ENCODE measurements around the gene CD6.
A peak's percentile ranks its signal among the peaks of the same experiment; 100 is the strongest.

The CD6 gene

GRCh38 chr11:61027141-61027840 lies 55.8 kb downstream of the CD6 start:
- Histone ChIP-seq H3K27me3 (ENCODE audit: insufficient read depth, low read length, poor library complexity) (peaks cover 22% of the 10 kb centered on the region), H2AFZ (ENCODE audit: low read depth, low read length) (no peak overlapping the region), H3K4me2 (ENCODE audit: insufficient read depth, low read length) (no peak overlapping the region), H3K4me1 (ENCODE audit: insufficient read depth, low read length) (peaks cover 15% of the 10 kb centered on the region), H3K9ac (ENCODE audit: low read depth, low read length) (no peak overlapping the region), H4K20me1 (ENCODE audit: insufficient read depth, low read length) (peaks cover 5% of the 10 kb centered on the region; the same call in 1 of the 2 replicates), H3K79me2 (ENCODE audit: insufficient read depth, low read length) (no peaks in the 10 kb centered on the region), H3K36me3 (ENCODE audit: insufficient read depth, low read length) (no peaks in the 10 kb centered on the region), H3K9me3 (ENCODE audit: insufficient read depth, low read length, severe bottlenecking) (no peaks in the 10 kb centered on the region), H3K27ac (ENCODE audit: low read length) (no peak overlapping the region), H3K4me3 (ENCODE audit: low read depth in 1 of 2, low read length in 2 of 2) (no peak overlapping the region)
- no peak for DNase-seq
- no peak for ATAC-seq (ENCODE audit: insufficient read depth, low read depth)
- TF ChIP-seq EZH2 (IDR thresholded peaks at IDR 0.05; ENCODE audit: borderline replicate concordance, low read depth, low read length, severe bottlenecking) (no peak), CTCF (IDR thresholded peaks at IDR 0.05; ENCODE audit: borderline replicate concordance, extremely low read depth, low read length, poor library complexity, severe bottlenecking) (no peak)

GRCh38 chr11:61028135-61028729 lies 56.8 kb downstream of the CD6 start:
- no peak overlapping the region for H3K27ac ChIP-seq (ENCODE audit: low read length)
- no peak overlapping the region for H2AFZ ChIP-seq (ENCODE audit: low read depth, low read length)
- peak; percentile 47; the same call in 2 of the 3 replicates for ATAC-seq (ENCODE audit: insufficient read depth, low read depth)
- H4K20me1 ChIP-seq (ENCODE audit: insufficient read depth, low read length), result peaks cover 5% of the 10 kb centered on the region; the same call in 1 of the 2 replicates
- peaks cover 15% of the 10 kb centered on the region for H3K4me1 ChIP-seq (ENCODE audit: insufficient read depth, low read length)
- no peaks in the 10 kb centered on the region for H3K36me3 ChIP-seq (ENCODE audit: insufficient read depth, low read length)
- H3K9me3 ChIP-seq (ENCODE audit: insufficient read depth, low read length, severe bottlenecking), result no peaks in the 10 kb centered on the region
- no peak for TF ChIP-seq EZH2 (IDR thresholded peaks at IDR 0.05; ENCODE audit: borderline replicate concordance, low read depth, low read length, severe bottlenecking)
- TF ChIP-seq CTCF (IDR thresholded peaks at IDR 0.05; ENCODE audit: borderline replicate concordance, extremely low read depth, low read length, poor library complexity, severe bottlenecking), result no peak
- peak; percentile 43 for DNase-seq
- H3K4me2 ChIP-seq (ENCODE audit: insufficient read depth, low read length), result no peak overlapping the region
- no peak overlapping the region for H3K4me3 ChIP-seq (ENCODE audit: low read depth in 1 of 2, low read length in 2 of 2)
- no peak overlapping the region for H3K9ac ChIP-seq (ENCODE audit: low read depth, low read length)
- no peaks in the 10 kb centered on the region for H3K79me2 ChIP-seq (ENCODE audit: insufficient read depth, low read length)
- peaks cover 22% of the 10 kb centered on the region for H3K27me3 ChIP-seq (ENCODE audit: insufficient read depth, low read length, poor library complexity)

- no peaks in the 10 kb centered on the region for H3K9me3 ChIP-seq (ENCODE audit: insufficient read depth, low read length, severe bottlenecking)
- TF ChIP-seq CTCF (IDR thresholded peaks at IDR 0.05; ENCODE audit: borderline replicate concordance, extremely low read depth, low read length, poor library complexity, severe bottlenecking) (no peak), EZH2 (IDR thresholded peaks at IDR 0.05; ENCODE audit: borderline replicate concordance, low read depth, low read length, severe bottlenecking) (no peak)
- H3K4me2 ChIP-seq (ENCODE audit: insufficient read depth, low read length), result no peak overlapping the region
- H2AFZ ChIP-seq (ENCODE audit: low read depth, low read length), result no peak overlapping the region
- ATAC-seq (ENCODE audit: insufficient read depth, low read depth), result no peak
- no peak overlapping the region for H3K4me3 ChIP-seq (ENCODE audit: low read depth in 1 of 2, low read length in 2 of 2)
- no peak overlapping the region for H3K27ac ChIP-seq (ENCODE audit: low read length)
- DNase-seq, result no peak
- no peaks in the 10 kb centered on the region for H4K20me1 ChIP-seq (ENCODE audit: insufficient read depth, low read length)
- H3K9ac ChIP-seq (ENCODE audit: low read depth, low read length), result no peak overlapping the region
- H3K4me1 ChIP-seq (ENCODE audit: insufficient read depth, low read length), result no peaks in the 10 kb centered on the region
- no peaks in the 10 kb centered on the region for H3K36me3 ChIP-seq (ENCODE audit: insufficient read depth, low read length)
- no peaks in the 10 kb centered on the region for H3K79me2 ChIP-seq (ENCODE audit: insufficient read depth, low read length)
- peaks cover 3% of the 10 kb centered on the region for H3K27me3 ChIP-seq (ENCODE audit: insufficient read depth, low read length, poor library complexity)
Measured at GRCh38 chr11:61032824-61033223, 61.3 kb downstream of the CD6 start.

All from DND-41 (cell line).